GM19193 (cell line): ENCODE results near the gene TLN1.

ENCODE experiments used
- POLR2A ChIP-seq: IDR thresholded peaks from 4 replicates; pipeline ENCODE4 v1.6.1; 2011; ENCODE audit not compliant: insufficient read depth, insufficient read length; ENCODE audit errors: extremely low read depth

Gene TLN1, protein sequence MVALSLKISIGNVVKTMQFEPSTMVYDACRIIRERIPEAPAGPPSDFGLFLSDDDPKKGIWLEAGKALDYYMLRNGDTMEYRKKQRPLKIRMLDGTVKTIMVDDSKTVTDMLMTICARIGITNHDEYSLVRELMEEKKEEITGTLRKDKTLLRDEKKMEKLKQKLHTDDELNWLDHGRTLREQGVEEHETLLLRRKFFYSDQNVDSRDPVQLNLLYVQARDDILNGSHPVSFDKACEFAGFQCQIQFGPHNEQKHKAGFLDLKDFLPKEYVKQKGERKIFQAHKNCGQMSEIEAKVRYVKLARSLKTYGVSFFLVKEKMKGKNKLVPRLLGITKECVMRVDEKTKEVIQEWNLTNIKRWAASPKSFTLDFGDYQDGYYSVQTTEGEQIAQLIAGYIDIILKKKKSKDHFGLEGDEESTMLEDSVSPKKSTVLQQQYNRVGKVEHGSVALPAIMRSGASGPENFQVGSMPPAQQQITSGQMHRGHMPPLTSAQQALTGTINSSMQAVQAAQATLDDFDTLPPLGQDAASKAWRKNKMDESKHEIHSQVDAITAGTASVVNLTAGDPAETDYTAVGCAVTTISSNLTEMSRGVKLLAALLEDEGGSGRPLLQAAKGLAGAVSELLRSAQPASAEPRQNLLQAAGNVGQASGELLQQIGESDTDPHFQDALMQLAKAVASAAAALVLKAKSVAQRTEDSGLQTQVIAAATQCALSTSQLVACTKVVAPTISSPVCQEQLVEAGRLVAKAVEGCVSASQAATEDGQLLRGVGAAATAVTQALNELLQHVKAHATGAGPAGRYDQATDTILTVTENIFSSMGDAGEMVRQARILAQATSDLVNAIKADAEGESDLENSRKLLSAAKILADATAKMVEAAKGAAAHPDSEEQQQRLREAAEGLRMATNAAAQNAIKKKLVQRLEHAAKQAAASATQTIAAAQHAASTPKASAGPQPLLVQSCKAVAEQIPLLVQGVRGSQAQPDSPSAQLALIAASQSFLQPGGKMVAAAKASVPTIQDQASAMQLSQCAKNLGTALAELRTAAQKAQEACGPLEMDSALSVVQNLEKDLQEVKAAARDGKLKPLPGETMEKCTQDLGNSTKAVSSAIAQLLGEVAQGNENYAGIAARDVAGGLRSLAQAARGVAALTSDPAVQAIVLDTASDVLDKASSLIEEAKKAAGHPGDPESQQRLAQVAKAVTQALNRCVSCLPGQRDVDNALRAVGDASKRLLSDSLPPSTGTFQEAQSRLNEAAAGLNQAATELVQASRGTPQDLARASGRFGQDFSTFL (N-terminal part only)

DNA sequence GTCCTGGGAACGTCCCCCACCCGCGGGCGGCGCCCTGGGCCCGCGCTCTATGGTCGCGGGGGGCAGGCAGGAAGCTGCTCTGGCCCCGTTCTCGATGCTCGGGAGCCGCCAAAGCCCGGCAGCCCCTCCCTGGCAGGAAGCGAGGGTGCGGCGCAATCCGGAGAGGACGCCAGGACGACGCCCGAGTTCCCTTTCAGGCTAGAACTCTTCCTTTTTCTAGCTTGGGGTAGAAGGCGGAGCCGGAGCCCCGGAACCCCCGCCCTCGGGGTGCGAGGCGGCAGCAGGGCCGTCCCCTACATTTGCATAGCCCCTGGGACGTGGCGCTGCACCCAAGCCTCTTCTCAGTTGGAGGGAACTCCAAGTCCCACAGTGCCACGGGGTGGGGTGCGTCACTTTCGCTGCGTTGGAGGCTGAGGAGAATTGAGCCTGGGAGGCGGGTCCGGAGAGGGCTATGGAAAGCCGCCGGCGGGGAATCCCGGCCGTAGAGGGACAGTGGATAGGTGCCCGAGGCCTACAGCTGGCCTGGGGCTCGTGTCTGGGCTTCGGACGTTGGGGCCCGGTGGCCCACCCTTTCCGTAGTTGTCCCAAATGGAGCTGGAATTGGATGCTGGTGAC lies at the start of gene TLN1, which contains the start of gene CREB3:
TSS of gene TLN1 (minus strand) at position 11 of the 615 bp plus-strand sequence. CDS start 6,501 bp downstream, outside the sequence.
TSS of gene CREB3 (plus strand) at position 482 of the 615 bp plus-strand sequence. CDS start at position 589, 107 bp downstream.
- peak; percentile 86 for TF ChIP-seq POLR2A

DNA sequence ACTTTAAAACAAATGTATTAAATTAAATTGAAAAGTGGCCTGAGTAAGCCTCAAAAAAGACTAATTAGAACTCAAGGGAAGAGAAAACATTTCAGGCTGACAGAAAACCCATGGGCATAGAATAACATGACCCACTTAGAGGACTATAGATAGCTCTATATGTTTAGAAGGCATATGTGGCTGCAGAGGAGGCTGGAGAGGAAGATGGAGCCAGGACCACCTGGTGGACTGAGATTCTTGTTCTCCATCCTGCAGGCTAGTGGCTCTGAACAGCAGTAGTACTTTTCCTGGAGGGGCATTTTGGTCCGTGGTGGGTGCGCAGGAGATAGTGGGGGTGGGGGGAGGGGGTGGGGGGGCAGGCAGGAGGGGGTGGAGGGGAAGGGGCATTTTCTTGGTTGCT lies 49.1 kb upstream of the TLN1 start:
- TF ChIP-seq POLR2A = no peak

DNA sequence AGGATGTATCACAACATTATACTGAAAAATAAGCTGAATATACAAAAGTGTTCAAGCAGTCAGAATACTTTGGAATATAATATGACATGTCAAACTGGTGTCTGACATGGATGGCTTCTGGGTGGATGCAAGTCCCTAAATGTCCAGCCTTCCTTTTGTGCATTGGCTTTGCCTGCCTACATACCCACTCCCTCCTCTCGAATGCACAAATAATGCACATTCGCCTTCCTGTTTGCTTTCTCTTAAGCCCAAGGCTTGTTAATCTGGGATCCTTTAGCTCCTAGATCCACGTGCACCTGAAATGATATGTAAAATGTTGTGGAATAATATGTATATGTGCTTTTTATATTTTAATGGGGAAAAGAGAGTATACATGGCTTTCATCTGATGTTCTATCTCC lies 46.5 kb upstream of the TLN1 start:
- TF ChIP-seq POLR2A = no peak

DNA sequence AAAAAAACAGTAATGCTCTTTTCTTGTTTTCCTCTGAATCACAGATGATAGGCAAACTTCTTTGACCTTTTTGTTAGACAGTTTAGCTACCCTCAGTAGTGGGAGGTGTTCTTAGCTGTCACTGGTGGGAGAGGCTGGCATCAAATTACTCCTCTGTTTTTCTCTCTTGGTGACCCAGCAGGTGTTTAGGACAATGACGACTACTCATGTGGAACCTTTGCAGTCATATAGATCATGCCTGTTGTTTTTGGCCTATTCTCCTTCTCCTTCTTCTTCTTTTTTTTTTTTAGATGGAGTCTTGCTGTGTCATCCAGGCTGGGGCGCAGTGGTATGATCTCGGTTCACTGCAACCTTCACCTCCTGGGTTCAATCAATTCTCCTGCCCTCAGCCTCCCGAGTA lies 44.0 kb upstream of the TLN1 start:
- no peak for TF ChIP-seq POLR2A

DNA sequence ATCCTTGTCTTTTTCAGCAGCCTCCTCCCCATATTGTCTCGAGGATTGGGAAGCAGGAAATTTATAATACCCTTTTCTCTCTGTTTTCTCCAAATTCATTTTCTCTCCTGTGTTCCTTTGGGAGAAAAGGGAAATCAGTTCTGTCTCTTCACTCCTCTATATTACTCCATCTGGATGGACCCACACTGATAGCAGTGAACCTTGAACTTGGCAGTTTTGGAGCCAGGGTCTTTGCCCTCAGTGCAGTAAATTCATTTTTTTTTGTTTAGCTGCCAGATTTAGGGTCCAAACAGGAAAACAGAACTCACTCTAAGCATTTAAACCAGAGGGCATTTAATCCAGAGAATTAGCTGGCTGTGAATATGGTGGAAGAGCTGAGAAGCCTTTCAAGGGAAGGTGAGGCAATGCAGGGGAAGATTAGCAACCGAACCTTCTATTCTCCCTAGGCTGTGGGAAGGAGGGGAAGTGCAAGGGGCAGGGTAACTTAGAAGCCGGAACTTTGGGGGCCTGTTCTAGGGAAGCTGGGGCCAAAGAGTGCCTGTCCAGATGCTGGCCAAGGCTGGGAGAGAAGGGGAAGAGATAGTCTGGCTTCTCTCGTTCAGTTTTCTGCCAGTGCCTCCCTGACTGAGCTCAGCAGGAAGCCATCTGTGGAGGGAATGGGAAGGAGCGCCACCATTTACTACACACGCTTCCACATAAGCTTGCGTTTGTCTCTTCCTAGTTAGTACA lies 43.1 kb upstream of the TLN1 start:
- TF ChIP-seq POLR2A = no peak

DNA sequence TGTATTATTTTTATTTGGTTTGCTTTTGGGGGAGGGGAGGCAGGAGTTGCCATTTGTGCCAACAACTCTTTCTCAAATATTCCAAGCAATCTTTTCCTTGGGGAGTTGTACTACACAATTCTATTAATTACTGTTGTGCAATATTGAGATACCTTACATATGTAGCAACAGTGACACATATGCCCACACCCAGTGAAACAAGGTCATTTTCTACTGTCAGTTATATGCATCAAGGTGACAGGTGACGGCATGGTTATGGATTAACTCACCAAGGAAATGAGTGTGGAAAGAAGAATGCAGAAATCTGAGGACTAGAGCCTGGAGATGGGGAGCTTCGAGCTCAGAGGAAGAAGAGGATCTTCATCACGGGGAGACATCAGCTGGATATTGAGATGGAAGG lies 39.9 kb upstream of the TLN1 start:
- no peak for TF ChIP-seq POLR2A

DNA sequence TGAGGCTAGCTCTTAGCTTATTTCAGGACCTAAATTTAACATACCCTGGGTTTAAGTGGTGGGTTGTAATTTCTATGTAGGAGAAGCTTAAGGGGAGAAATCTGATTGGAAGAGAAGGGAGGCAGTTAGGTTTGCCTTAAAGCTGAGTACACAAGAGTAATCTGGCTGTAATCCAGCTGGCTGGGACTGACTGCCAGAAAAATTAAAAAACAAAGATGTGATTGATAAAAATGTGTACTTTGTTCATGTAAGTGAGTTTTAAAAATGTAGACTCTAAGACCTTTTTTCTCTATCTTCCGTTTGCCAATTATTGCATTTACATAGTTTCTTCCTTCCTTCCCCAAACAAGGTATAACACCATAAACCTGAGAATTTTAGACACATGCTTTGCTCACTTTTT lies 39.5 kb upstream of the TLN1 start:
- TF ChIP-seq POLR2A = no peak

DNA sequence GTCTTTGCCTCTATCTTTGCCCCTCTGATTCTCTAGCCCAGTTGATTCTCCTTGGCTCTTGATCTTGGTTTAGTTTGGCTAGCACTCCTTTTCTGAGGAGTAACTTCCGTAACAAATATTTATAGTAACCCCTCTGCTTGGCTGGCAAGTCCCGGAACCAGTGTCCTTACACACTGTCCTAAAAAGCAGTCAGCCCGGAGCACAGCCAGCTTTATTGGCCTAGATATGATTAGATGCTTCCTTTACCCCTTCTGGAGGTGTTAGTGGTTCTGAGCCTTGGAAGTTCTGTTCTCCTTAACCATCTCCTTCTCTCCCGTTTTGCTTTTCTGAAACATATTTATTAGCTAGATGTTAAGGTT lies 39.1 kb upstream of the TLN1 start:
- TF ChIP-seq POLR2A = no peak

DNA sequence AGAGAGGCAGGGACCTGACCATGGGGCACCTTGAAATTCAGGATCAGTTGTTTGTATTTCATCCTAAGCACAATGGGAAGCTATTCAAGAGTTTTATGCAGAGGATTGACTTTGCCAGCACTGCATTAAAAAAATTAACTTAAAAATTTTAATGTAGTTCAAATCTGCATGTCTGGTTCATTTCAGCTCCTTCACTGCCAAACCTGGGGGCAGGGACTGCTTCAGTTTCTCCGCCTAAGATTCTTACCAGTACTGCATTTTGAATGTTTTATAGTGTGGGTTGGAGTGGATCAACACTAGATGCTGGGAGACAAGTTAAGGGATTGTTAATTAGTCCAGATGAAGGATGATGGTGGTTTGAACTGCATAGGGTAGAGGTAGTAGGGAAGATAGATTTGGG lies 37.8 kb upstream of the TLN1 start:
- TF ChIP-seq POLR2A = no peak

DNA sequence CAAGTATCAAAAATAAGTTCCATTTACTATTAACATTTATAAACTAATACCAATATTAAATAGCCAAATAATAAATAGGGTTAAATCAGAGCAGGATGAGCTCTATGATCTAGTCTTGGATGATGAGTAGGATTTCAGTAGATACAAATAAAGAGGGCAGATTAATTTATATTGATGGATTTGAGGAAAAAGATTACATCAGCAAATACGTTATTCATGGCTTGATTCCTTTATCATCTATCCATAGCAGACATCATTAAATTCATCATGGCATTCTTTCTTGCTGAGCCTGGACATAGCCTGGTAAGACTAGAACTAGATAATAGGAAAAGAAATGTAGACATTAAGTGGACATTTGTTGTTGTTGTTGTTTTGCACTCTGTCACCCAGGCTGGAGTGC lies 35.5 kb upstream of the TLN1 start:
- TF ChIP-seq POLR2A = no peak

DNA sequence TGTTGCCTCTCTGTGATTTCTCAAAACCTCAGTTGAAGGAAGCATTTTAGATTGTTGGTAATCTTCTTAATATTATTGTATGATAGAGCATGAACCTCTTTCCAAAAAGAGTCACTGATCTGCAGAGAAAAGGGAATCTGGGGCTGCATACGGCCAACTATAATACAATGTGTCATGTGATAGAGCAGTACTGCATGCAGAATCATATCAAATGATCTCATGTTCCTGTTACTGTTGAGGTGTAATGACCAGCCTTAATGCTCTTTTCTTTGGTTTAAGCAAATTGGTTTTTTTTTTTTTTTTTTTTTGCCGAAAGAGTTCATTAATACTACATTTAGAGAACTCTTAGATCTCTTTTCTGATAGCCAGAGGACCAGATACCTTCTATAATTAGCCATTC lies 35.0 kb upstream of the TLN1 start:
- no peak for TF ChIP-seq POLR2A

DNA sequence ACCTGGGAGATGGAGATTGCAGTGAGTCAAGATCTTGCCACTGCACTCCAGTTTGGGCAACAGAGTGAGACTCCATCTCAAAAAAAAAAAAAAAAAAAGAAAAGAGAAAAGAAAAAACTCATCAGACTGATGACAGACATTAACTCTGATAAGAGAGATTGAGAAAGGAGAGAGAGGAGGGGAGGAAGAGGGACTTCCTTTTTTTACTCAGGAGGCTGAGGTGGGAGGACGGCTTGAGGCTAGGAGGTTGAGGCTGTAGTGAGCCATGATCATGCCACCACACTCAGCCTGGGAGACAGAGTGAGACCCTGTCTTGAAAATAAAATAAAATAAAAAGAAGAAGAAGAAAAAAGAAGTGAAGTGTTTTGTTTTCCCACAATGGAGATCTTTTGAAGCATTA lies 31.8 kb upstream of the TLN1 start:
- TF ChIP-seq POLR2A = no peak

DNA sequence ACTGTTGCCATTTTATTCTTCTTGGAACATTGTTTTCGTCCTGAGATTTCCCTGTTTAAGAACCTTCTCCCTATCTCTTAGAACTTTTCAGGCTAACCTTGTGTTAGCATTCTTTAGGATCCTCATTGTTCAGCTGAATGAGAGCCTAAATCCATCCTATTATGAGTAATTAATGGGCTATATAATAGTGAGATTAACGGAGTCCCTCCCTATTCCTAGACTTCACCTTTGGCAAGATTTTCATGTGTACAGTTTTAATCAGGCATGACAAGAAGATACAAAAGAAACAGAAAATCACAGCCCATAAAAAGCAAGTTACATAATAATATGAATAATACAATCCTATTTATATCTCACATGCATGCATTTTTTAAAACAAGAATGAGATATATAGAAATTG lies 31.2 kb upstream of the TLN1 start:
- TF ChIP-seq POLR2A = no peak

DNA sequence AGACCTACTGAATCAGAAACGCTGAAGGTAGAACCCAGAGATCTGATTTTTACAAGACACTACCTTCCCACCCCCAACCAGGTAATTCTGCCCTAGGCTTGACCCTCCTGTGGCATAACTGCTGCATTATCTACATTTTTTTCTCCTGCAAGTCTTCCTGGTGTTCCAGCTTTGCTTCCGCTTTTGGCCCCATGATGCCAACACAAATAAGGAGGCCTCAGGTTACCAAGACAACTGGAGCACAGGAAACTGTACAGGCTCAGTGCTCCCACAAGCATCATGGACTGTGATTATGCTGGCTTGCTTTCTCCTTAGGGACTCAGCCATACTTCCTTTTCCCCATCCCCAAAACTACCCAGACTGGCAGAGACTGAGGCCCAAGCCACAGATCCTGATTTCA lies 28.7 kb upstream of the TLN1 start:
- TF ChIP-seq POLR2A = no peak
